ENCODE results near the gene GRM8.
A peak's percentile ranks its signal among the peaks of the same experiment; 100 is the strongest.

GRM8 gene

GRCh38 chr7:127252778-127253280 lies at the start of gene GRM8:
Gene GRM8, minus strand, starts transcription at chr7:127252941.
- peak; percentile 18 to 19 for DNase-seq

DNA sequence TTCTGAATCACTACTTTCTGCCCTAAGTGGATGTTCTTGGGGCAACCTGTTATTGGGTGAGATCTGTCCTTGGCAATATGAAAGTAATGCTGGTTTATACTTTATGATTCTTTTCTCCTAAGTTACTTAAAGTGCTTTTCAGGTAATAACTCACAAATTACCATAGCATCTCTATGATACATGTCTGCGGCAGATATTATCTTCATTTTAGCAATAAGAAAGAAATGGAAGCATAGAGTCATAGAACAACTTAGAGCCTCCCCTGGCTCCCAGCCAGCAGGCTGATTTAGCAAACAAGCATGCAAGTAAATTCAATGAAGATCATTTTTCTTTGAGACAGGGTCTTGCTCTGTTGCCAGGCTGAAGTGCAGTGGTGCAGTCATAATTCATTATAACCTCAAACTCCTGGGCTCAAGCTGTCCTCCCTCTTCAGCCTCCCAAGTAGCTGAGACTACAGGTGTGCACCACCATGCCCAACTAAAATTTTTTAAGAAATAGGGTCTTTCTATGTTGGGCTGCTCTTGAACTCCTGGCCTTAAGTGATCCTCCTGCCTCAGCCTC lies 38.1 kb upstream of the GRM8 start:
- DNase-seq: no peak

DNA sequence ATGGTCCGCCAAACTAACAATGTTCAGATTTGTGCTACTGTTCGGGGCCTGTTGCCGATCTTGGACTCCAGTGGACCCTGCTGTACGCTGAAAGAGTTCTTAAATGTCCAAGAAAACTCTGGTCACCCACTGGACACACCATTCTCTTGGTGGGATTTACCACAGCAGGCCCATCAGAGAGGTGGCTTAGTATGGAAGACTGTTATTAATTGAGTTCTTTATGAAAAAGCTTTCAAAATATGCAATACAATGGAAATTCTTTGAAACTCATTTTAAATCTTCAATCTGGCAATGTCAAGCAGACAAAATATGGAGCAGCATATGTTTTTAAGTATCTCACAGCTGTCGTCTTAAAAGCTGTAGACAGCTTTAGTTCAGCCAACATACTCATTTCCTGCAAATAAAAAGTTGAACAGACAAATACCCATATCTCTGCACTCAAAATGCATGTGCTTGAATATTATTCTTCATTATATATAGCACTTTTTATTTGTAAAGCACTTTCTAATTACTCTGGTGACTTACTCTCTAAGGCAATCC lies 37.4 kb upstream of the GRM8 start:
- no peak for DNase-seq

GRCh38 chr7:127287133-127287532 lies 34.4 kb upstream of the GRM8 start:
- no peak for DNase-seq

DNA sequence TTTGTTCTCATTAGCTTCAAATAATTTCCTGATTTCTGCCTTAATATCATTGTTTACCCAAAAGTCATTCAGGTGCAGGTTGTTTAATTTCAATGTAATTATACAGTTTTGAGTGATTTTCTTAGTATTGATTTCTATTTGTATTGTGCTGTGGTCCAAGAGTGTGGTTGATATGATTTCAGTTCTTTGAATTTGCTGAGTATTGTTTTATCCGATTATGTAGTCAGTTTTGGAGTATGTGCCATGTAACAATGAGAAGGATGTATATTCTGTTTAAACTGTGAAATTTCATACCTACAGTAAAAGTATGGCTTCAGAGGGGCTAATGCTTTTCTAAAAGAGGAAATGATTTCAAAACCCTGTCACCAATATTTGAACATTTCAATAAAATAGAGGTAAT lies 17.4 kb upstream of the GRM8 start:
- DNase-seq: no peak

DNA sequence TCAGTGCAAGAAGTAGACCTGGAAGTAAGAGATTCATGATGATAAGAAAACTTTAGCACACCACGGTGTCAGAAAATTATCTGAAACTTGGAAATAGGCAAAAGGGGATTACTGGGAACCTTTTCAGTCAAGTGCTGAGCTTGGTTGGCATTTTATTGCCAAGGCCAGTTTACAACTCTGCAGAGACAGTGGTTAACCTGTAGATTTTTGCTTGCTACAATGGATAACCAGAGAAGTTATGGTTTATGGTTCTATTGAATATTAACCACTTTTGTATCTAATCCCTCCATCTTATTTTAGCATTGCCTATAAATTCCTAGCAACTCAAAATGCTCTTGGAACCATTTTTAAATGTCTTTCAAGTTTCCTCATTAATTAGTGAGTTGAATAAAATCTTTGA lies 13.3 kb upstream of the GRM8 start:
- DNase-seq: no peak

- DNase-seq: no peak
These were observed 11.5 kb upstream of the GRM8 start for GRCh38 chr7:127264219-127264618.

DNA sequence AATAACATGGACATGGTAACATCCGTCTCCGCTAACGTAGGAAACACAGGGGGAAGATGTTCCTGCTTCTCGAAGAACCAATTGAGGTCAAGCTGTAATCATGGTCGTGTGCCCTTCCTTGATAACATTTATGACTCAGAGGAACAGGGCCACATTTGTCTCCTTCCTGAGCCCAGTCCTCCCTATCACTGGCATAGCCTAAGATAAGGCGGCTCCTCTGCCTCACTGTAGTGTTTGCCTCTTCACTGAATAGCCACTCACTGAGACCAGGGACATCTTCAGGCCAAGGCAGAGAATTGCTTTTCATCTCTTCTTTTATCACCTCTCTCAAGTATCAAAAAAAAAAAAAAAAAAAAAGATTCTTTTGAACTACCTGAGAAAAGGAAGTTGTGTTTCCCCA lies 5.4 kb upstream of the GRM8 start:
- DNase-seq: no peak

GRCh38 chr7:127257086-127257485 lies 4.3 kb upstream of the GRM8 start:
- DNase-seq: no peak

GRCh38 chr7:127256041-127256725 lies 3.4 kb upstream of the GRM8 start:
- no peak for DNase-seq

GRCh38 chr7:127254163-127254684 lies 1.5 kb upstream of the GRM8 start:
- DNase-seq: no peak

- peak; percentile 65 to 70 for DNase-seq
These were observed 781 bp upstream of the GRM8 start for GRCh38 chr7:127253281-127254162.

DNA sequence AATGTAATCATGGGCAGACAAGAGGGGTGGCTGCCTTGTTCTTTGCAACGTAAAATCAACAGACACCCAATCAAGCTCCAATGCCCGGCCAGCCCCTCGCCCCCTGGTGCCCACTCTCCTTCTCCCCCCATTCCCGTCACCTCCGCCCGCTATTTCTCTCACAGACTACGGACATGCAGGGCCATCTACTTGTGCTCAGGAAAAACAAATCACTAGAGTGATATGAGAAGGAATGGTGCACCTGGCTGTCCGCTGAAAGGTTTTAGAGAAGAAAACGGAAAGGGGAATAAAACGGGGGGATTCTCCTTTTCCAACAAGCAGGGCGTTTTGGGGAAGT lies 396 bp downstream of the GRM8 start:
- DNase-seq: no peak

DNA sequence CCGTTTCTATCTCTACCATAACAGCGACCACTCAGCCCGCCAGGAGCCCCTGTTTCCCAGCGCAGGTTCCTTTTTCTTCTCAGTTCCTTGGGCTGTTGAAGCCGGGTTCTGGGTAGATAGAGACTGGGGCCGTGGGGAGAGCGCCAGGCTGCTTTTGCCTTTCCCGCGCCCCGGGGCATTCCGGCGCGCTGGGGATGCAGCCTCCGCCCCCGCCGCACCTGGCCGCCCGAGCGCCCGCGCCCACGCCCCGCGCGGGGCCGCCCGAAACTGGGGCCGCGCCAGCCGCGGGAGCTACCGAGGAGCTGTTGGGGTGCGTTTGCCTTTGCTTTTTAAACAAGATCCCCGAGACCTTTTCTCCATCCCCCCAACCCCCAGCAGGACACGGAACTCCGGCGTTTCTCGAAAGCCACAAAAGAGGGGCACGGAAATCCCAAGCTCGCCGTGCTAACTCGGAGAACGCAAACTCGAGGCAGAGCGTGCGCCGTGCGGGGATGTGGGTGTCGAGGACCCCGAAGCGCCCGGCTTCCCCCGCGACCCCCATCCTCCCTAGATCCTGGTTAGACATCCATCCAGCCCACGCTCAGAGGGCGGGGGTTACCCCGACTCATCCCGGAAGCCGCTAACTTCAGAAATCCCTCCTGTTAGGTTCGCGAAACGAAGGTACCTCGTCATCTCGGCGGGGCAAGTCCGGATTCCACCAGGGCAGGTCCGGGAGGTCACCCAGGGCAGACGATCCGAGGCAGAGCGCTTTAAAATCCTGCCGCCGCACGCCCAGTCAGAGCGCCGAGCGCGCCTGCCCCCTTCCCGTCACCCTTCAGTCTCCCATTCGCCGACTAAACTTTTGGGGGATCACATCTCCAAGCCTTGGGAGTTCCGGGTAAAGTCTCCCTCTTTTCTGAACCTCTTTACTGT lies 1.0 kb downstream of the GRM8 start:
- peak; percentile 15 to 37 for DNase-seq

- no peak for DNase-seq
These were observed 1.7 kb downstream of the GRM8 start for GRCh38 chr7:127251036-127251464.

DNA sequence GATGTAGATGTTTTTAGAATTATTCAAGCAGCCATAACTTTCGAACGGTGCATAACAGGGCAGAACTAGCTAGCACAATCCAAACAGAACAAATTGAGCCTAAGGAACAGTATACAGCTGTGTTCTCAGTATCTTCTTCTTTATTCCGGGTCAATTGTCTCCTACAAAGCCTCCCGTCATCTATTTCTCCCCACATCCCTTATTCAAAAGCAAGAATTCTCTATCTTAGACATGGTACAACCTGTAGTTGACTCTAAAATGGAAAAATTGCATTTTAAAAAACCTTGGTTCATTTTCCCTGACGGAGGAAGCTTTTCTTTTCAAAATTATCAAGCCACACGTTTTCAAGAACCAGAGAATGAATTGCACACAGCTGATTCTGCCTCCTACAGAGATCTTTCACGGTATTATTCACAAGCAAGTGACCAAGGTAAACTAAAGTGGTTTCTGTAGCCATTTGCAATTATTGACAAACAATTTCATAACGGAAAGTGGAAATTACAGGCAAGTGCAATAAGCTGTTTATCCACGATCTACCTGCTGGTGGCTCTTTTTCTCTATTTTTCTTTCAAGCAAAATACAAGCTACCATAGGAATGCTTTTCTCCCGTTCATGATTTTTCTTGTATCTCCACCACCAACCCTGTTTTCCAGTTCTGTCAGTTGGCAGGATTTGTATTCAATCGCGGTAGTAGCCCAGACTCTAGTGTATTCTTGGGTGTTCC lies 2.3 kb downstream of the GRM8 start:
- no peak for DNase-seq

- no peak for DNase-seq
These were observed 7.1 kb downstream of the GRM8 start for GRCh38 chr7:127245607-127246006.

DNA sequence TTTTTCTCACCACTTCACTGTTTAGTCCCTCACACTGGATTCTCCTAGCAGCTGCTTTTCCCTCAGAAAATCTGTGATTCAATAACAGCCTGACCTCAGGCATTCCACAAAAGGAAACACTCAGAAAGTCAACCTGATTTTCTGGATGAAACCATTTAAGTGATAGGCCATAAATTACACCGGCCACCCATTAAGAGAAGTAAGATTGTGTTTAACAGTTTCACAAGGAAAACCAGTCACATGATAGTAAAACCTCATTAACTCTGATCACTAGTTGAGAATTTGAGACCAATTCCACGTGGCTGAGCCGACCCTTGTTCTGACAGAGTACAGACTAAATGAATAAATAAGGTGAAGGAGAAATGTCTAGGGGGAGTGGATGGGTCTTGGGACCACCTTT lies 7.7 kb downstream of the GRM8 start:
- no peak for DNase-seq

DNA sequence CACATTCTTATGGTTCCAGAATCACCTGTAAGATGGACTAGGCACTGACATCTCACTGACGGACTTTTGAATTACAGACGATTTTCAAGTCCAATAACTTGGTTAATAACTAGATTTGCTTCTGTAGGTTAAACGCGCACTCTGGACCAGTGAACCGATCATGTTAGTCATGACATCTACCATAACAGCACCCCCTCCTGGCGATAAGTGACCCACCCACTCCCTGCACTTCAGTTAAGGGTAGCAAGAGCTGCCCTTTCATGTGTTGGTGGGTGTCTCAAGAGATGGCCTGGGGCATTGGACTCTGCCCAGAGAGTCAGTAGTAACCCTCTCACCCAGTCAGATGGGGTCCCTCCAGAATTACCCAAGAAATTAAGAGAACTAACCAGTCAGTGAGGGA lies 12.9 kb downstream of the GRM8 start:
- DNase-seq: peak in 1 of 2 experiments; percentile 3

GRCh38 chr7:127233630-127234029 lies 19.1 kb downstream of the GRM8 start:
- DNase-seq: no peak

GRCh38 chr7:127231415-127231814 lies 21.3 kb downstream of the GRM8 start:
- no peak for DNase-seq
